ENCODE data around the gene SIGLEC14.
"Not testable (repeated sequence)": the region's sequence is repeated elsewhere in the genome, so short reads cannot be mapped to it uniquely, and the experiment has no call there.

Gene SIGLEC14, protein sequence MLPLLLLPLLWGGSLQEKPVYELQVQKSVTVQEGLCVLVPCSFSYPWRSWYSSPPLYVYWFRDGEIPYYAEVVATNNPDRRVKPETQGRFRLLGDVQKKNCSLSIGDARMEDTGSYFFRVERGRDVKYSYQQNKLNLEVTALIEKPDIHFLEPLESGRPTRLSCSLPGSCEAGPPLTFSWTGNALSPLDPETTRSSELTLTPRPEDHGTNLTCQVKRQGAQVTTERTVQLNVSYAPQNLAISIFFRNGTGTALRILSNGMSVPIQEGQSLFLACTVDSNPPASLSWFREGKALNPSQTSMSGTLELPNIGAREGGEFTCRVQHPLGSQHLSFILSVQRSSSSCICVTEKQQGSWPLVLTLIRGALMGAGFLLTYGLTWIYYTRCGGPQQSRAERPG

DNA sequence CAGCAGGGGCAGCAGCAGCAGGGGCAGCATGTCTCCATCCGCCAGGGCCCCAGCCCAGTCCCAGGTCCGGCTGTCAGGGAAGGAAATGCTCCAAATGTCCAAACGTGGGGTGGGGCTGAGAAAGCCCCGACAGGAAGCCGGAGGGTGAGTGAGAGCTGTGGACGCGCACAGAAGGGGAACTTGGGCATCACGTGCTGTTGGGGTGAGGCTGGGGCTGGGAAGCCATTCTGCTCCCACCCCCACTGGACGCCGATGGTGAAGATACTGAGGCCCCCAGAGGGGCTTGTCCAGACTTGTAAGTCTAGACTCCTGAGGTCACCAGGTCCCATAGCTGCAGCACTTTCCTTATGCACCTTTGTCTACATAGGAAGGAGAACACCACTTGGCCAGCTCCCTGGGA lies at the start of gene SIGLEC14:
Gene SIGLEC14 (minus strand): TSS at position 96 of the 400 bp plus-strand sequence. CDS start 66 bp downstream, at position 30.
- DNase-seq (ENCODE audit: low spot score): not testable (repeated sequence)

DNA sequence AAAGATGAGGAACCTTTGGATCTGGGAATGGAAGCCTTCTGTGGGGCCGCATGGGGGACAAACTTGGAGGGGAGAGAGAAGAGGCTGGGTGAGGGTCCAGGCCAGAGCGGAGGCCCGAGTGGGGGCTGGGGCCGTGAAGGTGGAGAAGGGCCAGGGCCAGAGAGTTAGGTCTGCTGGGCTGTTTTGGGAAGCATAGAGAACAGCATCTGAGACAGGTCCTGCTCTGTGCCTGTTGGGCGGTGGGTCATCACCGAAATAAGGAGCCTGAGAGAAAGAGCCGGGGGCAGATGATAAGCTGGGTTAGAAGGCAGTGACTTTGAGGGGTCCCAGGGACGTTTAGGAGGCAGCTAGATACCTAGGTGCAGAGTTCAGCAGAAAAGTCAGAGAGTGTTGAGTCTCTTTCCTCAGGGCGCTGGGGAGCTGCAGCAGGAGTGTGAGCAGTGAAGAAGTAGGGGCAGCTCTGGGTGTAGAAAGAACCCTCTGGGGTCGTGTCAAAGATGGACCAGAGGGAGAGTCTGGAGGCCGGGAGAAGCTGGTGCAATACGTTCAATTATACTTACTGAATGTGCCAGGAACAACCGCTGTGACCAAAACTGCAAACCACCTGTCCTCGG lies 49.2 kb upstream of the SIGLEC14 start:
- DNase-seq (ENCODE audit: low spot score): no peak

DNA sequence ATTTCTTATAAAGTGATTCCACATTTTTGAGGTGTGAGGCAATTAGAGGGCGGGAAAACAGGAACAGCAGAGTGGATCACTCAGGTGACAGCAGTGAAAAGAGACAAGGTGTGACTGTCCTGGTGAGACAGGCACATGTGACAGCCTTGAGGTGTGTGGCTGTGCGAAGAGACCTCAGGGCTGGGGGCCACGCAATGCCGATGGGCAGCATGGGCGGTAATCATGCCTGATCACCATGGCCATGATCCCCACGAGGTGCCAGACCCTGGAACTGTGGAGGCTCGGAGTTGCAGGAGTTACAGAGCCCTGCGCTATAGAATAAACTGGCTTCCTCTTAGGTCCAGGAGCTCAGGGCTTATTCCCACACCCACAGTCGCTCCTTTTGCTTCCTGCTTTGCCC lies 48.5 kb upstream of the SIGLEC14 start:
- no peak for DNase-seq (ENCODE audit: low spot score)

DNA sequence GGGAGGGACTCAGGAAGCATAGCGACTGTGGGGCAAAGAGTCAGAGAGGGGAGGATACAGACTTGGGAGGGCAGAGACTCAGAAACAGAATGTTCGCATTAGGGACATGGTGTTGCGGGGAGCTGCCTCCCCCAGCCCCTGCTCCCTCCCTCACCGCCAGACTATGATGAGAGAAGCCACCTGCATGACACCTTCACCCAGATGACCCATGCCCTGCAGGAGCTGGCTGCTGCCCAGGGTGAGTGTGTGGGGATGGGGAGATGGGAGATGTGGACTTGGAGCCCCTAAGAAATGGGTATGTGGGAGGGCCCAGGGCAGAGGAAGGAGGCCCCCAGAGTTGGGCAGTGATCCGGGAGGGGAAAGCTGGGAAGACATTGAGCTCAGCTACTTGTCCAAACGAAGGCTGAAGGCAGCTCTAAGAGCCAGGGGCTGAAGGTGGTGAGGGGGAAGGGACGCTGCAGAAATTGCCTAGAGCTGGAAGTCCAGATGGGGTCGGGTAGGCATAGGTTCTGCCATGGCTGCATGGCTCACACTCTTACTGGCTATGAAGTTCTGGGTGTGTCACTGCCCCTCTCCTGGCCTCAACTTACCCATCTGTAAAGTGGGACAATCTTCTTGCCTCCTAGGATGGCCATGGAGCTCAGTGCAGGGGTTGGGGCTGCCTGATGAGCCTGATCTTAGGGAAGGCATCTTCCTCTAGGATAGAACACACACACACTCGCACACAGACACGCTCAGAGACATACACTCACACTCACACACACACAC lies 47.9 kb upstream of the SIGLEC14 start:
- no peak for DNase-seq (ENCODE audit: low spot score)

DNA sequence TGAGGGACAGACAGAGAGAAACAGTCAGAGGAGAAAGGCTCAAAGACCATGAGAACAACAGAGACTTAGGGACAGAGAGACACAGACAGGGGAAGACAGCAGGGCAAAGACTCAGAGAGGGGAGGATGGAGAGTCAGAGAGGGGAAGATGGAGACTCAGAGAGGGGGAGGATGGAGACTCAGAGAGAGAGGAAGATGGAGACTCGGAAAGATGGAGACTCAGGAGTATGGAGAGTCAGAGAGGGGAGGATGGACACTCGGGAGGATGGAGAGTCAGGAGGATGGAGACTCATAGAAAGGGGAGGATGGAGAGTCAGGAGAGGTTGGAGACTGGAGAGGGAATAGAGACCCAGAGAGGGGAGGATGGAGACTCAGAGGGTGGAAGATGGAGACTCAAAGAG lies 47.2 kb upstream of the SIGLEC14 start:
- no peak for DNase-seq (ENCODE audit: low spot score)

DNA sequence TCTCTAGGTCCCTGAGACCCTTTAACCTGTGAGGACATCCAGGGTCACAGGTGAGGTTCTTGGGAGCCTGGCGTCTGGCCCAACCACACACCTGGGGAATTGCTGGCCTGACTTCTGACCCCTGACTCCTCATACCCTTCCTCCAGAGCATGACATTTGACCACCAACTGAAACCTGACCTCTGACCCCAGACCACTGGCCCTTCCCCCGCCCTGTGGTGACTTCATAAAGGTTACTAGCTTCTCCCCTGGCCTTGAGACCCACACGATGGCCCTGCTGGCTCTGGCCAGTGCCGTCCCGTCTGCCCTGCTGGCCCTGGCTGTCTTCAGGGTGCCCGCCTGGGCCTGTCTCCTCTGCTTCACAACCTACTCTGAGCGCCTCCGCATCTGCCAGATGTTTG lies 46.6 kb upstream of the SIGLEC14 start, which contains the start of gene SPACA6:
Gene SPACA6 (plus strand): TSS at position 71 of the 400 bp plus-strand sequence. CDS start 197 bp downstream, at position 268.
- no peak for DNase-seq (ENCODE audit: low spot score)

DNA sequence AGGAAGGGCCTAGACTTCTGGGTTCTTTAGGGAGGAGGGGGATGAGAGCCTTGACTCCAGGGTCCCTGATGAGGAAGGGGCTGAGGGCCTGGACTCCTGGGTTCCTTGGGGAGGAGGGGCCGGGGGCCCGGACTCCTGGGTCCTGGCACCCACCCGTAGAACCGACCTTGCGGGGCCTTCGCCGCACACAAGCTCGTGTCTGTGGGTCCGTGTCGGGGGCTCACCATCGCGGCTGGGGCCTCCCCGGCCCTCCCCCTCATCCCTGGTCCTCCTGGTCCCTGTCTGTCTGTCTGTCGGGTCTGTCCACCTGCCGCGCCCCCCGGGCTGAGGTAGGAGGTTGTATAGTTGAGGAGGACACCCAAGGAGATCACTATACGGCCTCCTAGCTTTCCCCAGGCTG lies 45.8 kb upstream of the SIGLEC14 start:
- DNase-seq (ENCODE audit: low spot score): no peak

DNA sequence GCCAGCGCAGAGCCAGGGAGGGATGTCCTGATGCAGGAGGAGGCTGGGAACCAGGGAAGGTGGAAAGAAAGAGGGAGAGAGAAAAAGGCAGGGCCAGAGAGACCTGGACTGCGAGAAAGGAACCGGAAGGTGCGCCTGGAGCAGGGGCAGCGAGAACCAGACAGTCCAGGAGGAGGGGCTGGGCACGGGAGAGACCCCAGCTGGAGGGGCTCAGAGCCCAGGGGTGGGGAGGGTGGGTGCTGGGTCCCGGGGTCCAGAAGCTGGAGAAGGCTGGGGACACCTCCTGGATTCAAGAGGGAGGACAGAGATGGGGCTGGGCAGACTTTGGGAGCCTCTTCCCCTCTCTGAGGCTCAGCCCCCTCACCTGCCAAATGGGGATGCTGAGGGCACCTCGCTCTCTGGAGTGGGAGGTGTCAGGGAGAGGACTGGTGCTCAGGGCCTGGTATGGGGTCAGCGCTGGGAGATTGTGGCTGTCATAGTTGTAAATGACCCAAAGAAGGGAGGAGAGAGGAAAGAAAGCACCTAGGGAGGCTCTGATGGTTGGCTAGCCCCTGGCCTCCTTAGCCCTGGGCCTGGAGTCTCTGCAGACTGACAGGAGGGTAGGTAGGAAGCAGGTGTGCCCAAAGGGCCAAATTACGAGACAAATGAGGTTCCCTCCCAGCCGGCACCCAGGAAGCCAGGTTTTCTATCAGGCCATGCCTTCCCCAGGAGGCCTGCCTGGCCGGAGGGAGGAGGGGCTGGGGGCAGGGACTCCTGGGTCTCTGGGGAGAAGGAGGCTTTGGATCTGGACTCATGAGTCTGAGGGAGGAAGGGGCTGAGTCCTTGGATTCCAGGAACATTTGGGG lies 45.2 kb upstream of the SIGLEC14 start:
- no peak for DNase-seq (ENCODE audit: low spot score)

DNA sequence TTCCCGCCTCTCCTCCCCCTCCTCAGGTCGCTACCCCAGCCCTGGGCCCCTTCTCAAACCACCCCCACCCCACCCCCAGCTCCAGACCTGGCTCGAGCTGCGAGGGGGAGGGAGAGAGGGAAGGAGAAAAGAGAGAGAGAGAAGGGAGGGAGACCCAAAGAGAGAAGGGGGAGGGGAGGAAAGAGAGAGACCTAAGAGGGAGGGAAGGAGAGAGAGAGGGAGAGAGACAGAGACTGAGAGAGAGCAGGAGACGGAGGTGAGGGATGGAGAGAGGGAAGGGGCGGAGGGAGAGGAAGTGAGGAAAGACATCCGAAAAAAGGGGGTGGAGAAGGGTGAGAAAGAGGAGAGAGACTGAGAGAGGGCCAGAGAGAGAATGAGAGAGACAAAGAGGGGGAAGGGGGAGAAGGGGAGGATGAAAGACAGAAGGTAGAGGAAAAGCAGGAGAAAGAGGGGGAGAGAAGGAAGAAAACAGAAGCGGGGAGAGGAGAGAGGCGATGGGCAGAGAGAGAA lies 44.5 kb upstream of the SIGLEC14 start:
- DNase-seq (ENCODE audit: low spot score): no peak

DNA sequence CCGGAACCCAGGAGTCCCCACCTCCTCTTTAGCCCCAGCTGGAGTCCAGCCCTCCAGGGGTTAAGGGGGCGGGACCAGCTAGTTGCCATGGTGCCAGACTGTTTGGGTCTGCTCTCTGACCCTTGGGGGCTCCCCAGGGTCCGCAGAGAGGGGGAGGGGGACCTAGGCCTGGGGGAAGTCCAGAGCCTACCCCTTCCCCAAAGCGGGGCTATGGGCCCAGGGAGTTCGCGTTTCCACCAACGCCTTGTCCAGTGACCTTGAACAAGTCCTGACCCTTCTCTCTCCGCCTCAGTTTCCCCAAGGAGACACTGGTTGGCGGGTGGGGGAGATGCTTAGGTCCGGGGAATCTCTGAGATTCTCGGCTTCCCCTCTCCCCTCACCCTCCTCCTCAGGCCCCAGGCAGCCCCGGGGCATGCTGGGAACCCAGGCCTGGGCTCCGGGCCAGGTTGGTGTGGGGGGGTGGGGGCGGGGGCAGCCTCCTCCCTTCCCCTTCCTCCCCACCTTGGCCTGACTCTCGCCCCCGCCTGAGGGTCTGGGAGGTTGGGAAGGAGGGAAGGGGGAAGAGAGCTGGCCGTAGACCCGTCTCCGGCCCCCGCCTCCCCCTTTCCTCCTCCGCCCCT lies 43.9 kb upstream of the SIGLEC14 start:
- peak; percentile 77 for DNase-seq (ENCODE audit: low spot score)

DNA sequence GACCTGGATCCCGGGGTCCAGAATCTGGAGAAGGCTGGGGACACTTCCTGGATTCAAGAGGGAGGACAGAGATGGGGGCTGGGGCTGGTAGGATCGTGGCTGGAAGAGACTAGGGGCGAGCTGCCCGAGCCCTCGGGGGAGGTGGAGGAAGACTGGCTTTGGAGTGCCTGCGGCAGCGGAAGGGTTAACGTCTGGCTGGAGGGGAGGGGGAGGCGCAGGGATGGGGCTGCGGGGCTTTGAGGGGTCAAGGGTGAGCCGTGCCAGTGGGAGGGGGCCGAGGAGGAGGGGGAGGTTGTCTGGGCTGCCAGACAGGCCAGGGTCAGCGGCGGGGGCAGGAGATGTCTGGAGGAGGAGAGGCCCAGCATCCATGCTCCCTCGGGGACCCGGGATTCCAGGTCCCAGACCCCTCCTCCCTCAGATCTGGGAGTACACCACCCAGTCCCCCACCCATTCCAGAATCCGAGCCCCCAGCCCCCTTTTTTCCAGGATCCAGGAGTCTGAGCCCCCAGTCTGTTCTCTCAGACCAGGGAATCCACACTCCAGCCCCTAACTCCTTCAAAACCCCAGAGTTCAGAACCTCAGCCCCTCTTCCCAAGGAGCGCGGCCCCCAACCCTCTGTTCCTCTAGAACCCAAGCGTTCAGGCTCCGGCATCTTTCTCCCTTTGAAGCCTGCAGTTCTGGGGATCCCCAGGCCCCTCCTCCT lies 43.3 kb upstream of the SIGLEC14 start:
- peak; percentile 51 for DNase-seq (ENCODE audit: low spot score)

DNA sequence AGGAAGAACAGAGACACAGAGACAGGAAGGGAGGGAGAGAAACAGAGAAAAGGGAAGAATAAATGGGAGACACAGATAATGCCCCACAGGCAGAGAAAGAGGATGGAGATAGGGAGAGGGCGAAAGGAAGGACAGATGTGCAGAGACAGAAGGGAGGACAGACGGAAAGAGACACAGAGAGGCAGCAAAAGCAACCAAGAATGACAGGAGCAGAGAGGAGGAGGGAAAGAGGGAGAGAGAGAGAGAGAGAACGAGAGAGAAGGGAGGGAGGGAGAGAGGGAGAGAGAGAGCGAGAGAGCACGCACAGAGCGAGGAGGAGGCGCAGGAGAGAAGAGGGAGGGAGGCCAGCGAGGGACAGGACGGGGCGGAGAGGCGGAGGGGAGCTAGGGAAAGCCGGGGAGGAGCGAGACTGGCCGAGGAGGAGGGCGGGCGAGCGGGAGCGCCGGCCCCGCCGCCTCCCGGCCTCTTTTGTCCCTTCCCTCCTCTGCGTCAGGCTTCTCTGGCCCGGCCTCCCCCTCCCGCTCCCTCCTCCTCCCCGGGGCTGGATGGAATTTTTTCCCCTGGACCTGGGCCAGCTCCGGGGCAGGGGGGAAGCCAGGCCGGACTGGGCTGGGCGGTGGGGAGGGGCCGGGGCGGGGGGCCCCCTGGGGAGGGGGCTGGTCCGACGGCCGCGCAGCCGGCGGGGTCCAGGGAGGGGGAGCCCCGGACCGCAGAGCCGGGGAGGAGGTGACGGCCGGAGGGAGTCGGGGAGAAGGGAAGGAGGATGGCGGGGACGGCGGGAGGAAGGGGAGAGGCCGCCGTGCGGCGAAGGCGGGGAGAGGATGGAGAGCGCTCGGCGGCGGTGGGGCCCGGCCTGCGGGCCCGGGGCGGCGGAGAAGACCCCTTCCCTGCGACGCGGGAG lies 42.3 kb upstream of the SIGLEC14 start:
- DNase-seq (ENCODE audit: low spot score): peak; percentile 96

DNA sequence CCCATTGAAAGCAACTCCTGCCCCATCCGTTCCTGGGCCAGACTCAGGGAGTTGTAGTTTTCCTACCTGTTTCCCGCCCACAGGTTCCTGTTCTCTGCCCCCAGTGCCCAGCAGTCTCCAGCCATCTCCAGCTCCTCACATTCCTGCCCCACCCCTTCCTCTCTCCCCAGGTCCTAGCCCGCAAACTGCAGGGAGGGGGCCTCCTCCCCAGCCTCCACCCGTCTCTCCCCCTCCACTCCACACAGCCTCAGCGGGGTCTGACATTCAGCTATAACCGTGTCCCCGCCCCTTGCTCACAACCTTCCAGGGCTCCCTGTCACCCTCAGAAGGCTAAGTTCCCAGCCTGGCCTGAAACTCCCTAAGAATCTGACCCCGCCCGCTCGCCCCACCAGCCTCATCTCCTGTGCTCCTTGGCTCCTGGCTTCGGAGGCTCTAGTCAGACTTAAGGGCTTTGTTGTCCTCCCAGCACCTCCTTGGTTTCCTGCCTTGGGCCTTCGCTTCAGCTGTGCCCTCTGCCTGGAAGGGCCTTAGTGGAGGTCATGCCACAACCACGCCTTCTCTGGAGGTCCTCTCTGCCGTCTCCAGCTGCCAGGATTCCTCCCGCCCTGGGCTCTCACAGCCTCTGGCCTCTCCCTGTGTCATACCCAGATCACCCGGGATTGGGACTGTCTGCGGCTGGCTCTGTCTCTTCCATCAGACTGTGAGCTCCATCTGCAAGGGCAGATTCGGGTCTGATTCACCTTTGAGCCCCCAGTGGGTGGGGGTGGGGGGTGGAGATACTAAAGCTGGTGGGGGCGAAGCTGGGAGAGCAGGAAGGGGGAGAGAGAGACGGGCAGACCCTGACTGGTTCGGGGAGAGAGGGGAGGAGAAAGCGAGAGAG lies 41.4 kb upstream of the SIGLEC14 start:
- DNase-seq (ENCODE audit: low spot score): peak; percentile 69

DNA sequence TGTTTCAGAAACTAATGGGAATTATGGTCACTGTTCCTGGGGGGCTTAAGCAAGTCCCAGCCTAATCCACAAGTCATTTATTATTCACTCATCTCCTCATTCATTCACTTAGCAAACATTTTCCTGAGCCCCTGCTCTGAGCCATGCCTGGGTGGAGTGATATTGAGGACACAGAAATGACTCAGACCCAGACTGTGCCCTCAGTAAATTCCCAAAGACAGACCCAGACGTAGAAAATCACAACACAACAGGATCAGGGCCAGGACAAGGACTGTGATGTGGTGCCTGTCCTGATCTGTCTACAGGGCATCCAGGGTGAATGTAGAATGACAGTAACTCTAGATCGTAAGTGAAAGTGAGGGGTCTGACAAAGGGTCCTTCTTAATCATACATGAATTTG lies 39.5 kb upstream of the SIGLEC14 start:
- no peak for DNase-seq (ENCODE audit: low spot score)

DNA sequence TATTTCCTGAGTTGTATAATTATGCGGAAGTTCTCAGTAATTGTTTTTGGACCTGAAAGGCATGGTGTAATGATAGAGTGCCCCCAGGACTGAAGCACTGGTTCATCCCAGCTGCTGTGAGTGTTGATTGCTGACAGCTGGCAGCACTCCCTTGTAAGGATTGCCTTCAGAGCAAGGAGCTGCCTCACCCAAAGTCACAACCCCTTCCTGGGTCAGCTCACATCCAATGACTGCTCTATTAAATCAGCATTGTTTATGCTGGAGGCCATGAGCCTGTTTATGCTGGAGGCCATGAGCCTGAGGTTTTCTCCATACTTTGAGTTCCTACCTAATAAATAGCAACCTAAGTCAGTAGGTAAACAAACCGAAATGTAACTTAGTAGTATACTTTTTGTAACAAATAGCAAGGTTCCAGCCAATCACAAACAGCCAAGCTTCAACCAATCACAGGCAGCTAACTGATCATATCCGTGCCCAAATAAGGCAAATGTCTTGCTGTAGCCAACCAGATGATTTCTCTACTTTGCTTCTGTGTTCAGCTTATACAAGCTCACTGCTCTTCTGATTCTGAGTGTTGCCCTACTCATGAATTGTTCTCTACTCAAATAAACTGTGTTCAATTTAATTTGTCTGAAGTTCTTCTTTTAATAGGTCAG lies 34.8 kb upstream of the SIGLEC14 start:
- no peak for DNase-seq (ENCODE audit: low spot score)

DNA sequence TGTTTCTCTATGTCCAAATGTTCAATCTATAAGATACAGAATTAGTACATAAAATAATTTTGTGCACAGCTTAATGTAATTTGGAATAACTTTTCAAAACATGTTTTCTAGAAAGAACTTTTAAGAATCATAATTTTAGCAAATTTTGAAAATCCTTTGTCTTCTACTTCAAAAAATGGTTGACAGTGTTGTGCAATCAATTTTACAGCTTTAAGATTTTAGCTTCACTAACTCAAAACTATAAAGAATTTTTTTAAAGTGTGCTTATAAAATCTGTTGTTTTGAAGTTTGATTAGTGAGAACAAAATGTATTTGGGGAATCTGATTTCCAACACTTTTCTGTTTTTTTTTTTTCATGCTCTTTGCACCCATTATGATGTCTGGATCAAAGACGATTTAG lies 33.8 kb upstream of the SIGLEC14 start:
- DNase-seq (ENCODE audit: low spot score): no peak

DNA sequence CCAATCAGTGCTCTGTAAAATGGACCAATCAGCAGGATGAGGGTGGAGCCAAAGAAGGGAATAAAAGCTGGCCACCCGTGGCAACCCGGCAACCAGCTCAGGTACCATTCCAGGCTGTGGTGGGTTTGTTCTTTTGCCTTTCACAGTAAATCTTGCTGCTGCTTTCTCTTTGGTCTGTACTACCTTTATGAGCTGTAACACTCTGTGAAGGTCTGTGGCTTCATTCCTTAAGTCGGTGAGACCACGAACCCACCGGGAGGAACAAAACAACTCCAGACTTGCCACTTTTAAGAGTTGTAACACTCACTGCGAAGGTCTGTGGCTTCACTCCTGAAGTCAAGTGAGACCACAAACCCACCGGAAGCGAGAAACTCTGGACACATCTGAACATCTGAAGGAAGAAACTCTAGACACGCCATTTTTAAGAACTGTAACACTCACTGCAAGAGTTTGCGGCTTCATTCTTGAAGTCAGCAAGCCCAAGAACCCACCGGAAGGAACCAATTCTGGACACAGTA lies 30.0 kb upstream of the SIGLEC14 start:
- no peak for DNase-seq (ENCODE audit: low spot score)
